HG03025 (cell line): ENCODE data around the gene SSUH2.
A peak's percentile ranks its signal among the peaks of the same experiment; 100 is the strongest.

ENCODE experiments used
- ATAC-seq: cut with Tn5 transposase; IDR thresholded peaks from one replicate; pipeline ENCODE4 v1.9.1; 2021; ENCODE audit warnings: mild to moderate bottlenecking, moderate library complexity; ENCODE audit not compliant: unreplicated experiment, low FRiP score

SSUH2 gene

GRCh38 chr3:8645712-8646111 lies 1.1 kb upstream of the SSUH2 start:
- ATAC-seq = no peak

DNA sequence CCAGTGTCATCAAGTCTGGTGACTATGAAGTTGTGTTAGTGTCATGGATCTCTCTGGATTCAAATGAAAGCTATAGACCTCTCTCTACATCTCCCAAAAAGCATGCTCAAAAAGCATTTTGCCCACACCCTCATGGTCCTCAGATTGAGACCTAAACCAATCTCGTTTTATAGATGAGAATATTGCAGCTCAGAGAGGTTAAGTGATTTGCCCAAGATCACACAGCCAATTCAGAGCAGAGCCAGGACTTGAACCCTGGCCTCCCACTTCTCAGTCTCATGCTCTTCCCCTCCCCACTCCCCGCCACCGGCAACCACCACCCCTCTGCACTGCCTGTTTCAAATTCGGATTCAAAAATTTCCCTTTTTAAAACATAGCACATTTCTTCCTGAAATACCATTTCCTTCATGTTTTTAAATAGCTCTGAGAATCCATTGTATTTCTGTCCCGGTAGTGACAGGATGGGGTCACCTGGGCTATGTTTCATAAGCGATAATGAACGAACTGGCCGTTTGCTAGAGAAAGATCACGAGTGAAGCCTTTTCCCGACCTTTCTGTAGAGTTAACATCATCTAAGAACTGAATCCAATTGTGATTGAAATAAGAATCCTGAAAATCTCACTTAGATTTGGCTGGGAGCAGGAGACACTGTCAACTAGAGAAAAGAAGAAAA lies 769 bp downstream of the SSUH2 start:
- no peak for ATAC-seq

DNA sequence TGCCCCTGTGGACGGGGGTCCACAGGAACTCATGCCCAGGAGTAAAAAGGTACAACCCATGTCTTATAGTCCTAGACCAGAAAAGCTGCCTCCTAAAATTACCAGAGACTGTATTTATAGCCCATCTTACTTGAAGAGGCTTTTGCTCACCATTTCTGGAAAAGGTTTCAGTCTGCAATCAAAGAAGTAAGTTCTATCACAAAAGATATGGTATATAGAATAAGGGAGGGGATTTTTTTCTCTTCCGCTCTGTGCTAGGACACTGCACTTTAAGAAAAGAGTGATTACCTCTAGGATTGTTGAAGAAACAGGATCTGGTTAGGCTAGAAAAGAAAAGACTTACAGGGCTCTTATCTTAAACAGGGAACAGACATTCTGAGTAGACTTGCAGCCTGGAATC lies 2.6 kb downstream of the SSUH2 start:
- no peak for ATAC-seq

- no peak for ATAC-seq
Measured at GRCh38 chr3:8641472-8641871, 3.1 kb downstream of the SSUH2 start.

DNA sequence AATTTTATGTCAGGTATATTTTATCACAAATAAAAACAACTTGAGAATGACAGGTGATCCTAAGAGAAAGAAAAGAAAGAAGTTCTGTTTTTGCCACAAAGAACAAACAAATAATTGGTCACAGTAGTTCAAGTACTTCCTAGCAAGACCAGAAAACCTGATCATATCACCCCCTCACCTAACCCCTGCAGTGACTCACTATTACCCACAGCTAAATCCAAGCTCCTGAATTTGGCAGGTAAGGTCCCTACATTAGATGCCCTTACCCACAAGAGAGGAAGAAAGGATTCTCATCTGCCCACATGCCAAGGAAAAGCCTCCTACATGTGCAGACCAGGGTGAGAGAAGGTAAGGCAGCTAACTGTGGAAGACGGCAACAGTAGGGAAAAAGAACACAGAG lies 4.4 kb downstream of the SSUH2 start:
- ATAC-seq = no peak

DNA sequence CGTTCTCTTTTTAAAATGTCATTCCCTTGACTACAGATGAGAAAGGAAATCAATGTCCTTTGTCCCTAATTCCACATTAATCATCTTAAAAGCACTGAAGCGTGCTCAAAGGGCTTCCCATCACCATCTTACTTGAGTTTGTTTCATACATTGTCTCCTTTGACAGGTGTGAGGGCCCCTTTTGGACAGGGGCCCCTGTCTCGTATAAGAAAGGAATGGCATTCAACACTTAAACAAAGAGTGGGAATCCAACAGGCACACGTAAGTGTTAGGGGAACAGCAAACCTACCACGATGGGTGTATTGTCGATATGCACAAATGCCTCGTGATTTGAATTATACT lies 5.0 kb downstream of the SSUH2 start:
- no peak for ATAC-seq

- no peak for ATAC-seq
Measured at GRCh38 chr3:8638994-8639658, 5.5 kb downstream of the SSUH2 start.

DNA sequence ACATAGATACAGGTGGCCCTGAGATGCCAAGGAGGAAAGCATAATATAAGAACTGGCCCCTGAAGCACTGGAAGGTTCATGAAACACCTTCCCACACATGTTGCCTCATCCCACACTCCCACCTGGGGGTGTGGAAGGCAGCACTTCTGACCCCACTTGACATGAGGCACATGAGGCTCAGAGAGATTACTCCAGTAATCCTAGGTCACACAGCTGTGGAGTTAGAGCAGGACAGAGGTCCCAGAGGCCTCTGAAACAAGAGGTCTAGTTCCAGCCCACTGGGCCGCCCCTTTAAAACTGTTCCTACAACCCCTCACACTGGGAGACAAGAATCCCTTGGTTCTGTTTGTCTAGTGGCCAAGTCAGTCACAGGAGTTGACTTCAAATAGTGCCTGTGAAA lies 7.2 kb downstream of the SSUH2 start:
- no peak for ATAC-seq

- no peak for ATAC-seq
Measured at GRCh38 chr3:8635631-8636030, 9.0 kb downstream of the SSUH2 start.

DNA sequence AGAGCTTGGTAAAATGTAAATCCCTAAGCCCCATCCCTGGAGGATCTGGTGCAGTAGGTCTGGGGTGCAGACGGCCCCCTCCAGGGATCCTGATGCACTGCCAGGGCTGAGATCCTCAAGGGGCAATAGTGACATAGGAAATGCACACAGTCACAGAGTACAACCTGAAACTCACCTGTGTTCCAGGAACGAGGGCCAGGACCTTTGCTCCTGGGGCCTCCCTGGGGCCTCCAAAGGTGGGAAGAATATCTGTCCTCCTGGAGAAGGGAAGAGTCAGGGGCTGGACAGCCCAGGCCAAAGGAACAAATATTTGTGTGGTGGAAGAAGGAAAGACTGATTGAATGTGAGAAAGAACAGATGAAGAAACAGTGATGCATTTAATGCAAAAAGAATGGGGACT lies 9.5 kb downstream of the SSUH2 start:
- ATAC-seq = no peak

GRCh38 chr3:8632402-8633237 lies 12.0 kb downstream of the SSUH2 start:
- no peak for ATAC-seq

DNA sequence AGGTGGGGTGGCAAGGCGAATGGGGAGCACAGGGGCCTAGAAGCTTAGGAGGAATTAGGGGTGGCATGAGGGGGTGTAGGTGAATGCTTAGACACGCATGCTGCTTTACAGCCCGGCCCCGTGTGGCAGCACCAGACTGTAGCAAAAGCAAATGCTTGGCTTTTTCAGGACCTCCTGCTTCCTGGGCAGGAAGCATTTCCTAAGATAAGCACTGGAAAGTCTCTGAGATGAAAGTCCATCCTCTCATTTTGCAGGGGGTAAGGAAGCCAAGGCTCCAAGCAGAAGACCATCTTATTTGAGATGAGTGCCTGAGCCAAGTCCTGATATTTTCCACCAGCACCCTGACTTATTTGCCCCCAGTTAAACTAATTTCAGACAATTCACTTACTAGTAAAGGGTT lies 12.9 kb downstream of the SSUH2 start:
- no peak for ATAC-seq

DNA sequence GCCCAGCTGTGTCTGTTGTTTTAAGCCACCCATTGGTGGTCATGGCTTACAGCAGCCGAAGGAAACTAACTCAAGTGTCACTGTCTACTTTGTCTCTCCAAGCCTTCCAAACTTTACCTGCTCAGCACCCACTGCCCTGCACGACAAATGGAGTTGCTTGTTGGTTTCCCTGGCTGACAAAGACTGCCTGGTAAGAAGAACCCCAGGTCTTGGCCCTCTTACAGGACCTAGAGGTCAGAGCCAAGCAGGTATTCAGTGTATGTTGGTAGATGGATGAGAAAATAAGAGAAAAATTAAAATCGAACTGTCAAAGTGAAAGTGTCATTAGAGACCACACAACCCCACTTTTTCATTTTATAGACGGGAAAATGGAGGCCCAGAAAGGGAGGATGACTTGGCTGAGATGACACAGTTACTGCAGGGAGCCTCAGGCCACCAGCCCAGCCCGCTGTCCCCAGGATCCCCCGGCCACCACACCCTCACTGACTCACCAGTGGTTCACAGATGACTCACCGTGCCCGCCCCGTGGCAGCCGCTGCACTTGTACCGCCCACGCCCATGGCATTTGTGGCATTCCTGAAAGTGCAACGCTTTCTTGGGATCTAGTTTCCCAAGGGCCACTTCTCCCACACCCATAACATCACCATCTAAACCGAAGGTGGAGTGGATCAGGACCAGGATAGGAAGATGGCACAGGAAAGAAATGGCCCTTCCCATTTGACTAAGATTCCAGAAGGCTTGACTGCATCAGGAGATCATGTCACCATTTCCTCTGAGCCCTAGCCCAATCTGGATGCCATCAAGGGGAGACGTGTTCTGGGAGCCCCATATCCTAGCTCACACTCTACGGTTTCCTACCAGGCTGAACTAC lies 15.2 kb downstream of the SSUH2 start:
- no peak for ATAC-seq

DNA sequence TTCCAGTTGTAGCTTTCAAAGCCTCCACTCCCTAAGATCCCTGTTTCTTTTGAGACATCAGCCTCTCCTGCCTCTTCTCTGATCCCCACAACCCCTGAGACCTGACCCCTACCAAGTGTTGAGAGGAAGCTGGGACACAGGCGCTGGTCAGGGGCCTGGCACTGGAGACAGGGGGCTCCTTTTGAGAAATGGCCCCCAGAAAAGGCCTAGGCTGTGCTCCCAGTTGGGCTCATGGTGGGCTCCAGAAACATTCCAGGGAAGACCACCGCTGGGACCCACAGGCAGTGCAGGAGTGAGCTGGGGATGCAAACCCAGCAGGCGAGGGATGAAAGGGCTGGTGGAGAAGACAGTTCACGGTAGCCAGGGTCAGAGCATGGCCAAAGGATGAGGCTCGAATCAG lies 16.6 kb downstream of the SSUH2 start:
- ATAC-seq = no peak

DNA sequence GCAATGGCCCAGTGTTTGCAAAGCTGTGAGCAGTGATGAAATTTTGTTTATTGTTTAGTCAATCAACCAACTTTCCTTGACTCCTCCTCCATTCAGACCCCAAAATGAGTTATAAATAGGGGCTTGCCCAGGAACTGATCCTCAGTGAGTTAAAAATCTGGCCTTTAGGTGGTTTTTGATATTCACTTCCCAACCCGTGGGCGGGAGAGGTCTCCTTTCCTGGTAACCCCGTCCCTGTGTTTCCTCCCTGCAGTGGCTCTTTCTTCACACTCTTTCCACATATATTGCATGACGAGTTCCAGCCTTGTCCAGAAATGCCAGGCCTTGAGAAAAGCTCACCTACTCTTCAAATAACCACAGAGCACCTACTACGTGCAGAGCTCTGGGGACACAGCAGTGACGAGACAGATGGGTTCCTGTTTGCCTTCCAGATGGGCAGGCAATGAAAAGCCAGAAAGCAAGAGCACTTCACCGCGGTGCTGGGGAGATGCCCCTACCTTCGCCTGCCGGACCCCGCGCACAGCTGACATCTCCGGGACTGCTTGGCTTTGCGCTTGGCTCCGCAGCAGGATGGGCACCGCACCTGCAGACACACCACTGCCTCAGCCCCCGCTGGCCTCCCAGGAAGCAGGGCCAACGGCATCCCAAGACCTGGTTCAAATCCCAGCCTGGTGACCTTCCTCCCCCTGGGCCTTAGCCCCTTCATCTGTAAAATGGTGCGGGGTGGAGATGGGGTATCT lies 17.2 kb downstream of the SSUH2 start:
- ATAC-seq = no peak

GRCh38 chr3:8625991-8626390 lies 18.6 kb downstream of the SSUH2 start:
- ATAC-seq = no peak

DNA sequence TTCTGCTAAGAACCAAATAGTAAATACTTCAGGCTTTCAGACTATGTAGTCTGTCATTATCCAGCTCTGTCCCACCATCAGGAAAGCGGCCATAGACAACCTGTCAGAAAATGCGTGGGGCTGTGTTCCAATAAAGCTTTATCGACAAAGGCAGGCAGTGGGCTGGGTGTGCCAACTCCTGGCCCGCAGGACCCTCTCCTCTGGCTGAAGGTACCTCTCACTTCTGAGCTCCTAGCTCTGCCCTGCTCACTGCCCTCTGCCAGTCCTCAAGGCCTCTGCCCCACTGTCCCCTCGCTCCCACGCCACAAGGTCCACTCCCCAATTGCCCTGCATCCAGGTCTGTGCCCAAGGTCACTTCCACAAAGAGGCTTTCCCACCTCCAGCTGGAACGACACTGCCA lies 20.0 kb downstream of the SSUH2 start:
- ATAC-seq = no peak

GRCh38 chr3:8623741-8624140 lies 20.9 kb downstream of the SSUH2 start:
- no peak for ATAC-seq

- peak; percentile 85 for ATAC-seq
Measured at GRCh38 chr3:8622873-8623691, 21.5 kb downstream of the SSUH2 start.
